H1 (cell line): ENCODE results near the gene CCDC9B. TPM values are rescaled to one million over a fixed set of nuclear protein-coding genes. Genes with fewer than 3 reads are reported as not detected.

ENCODE experiments used
- CTCF ChIA-PET: fragments of 300-600 bp; sonication (Branson Sonifier 250); formaldehyde crosslinking; loops from one replicate; lab custom pipeline; 2021; ENCODE audit not compliant: partially characterized antibody; lab: Charles Lee
- POLR2A ChIA-PET: fragments of 300-600 bp; sonication (Branson Sonifier 250); formaldehyde crosslinking; loops from one replicate; lab custom pipeline; 2021; ENCODE audit warnings: inconsistent platforms; ENCODE audit not compliant: partially characterized antibody; lab: Charles Lee
- DNase-seq, 2 experiments: peaks; one replicate each; pipeline versions ENCODE4 v3.0.0 to v3.0.0-alpha.2; 2010 to 2022; ENCODE audit warnings: low spot score in 2 of 2, low read depth in 1 of 2, mixed read lengths in 1 of 2
- FAIRE-seq: peaks from 2 replicates; lab custom pipeline; 2011; peaks lifted over from hg19 to GRCh38; lab: Jason Lieb, UNC
- H2AFZ ChIP-seq: 2 replicates; pipeline ENCODE4 v1.8.1; 2012; ENCODE audit warnings: low read length, inconsistent platforms
- H2AK5ac ChIP-seq: 2 replicates; pipeline ENCODE4 v1.6.1; 2013; ENCODE audit warnings: low read depth, low read length
- H2BK120ac ChIP-seq: replicated peaks from 2 replicates; pipeline ENCODE3; 2013; ENCODE audit warnings: low read depth, low read length, inconsistent platforms
- H2BK12ac ChIP-seq: 2 replicates; pipeline ENCODE4 v1.6.1; 2013; ENCODE audit warnings: low read depth, low read length
- H2BK15ac ChIP-seq: 2 replicates; pipeline ENCODE4 v1.6.1; 2013; ENCODE audit warnings: low read length
- H2BK20ac ChIP-seq: 2 replicates; pipeline ENCODE4 v1.6.1; 2013; ENCODE audit warnings: low read length
- H2BK5ac ChIP-seq: 2 replicates; pipeline ENCODE4 v1.6.1; 2013; ENCODE audit warnings: low read depth, low read length
- H3K14ac ChIP-seq: 2 replicates; pipeline ENCODE4 v1.6.1; 2013; ENCODE audit warnings: inconsistent platforms; ENCODE audit not compliant: insufficient read length
- H3K18ac ChIP-seq: 2 replicates; pipeline ENCODE4 v1.6.1; 2013; ENCODE audit warnings: low read length; ENCODE audit errors: extremely low read depth
- H3K23ac ChIP-seq: 2 replicates; pipeline ENCODE4 v1.6.1; 2013; ENCODE audit warnings: inconsistent platforms; ENCODE audit not compliant: insufficient read length
- H3K23me2 ChIP-seq: 2 replicates; pipeline ENCODE4 v1.6.1; 2013; ENCODE audit warnings: low read depth, low read length
- H3K27ac ChIP-seq: 2 replicates; pipeline ENCODE4 v1.6.1; 2011; ENCODE audit warnings: low read depth, low read length, inconsistent platforms
- H3K27me3 ChIP-seq, 4 experiments: replicated peaks in 1 of 4; 1 replicate in 1 of 4; 2 replicates in 3 of 4; pipeline versions ENCODE4 v1.6.1 to v1.8.1; 2011 to 2013; ENCODE audit warnings: low read length in 3 of 4, mild to moderate bottlenecking in 3 of 4, inconsistent platforms in 2 of 4, mixed read lengths in 2 of 4, moderate library complexity in 1 of 4; ENCODE audit not compliant: control insufficient read depth in 3 of 4, insufficient read depth in 3 of 4; ENCODE audit errors: extremely low read depth in 1 of 4
- H3K36me3 ChIP-seq, 4 experiments: 2 replicates each; pipeline versions ENCODE4 v1.6.1 to v1.8.1; 2011 to 2013; ENCODE audit warnings: mild to moderate bottlenecking in 4 of 4, low read length in 3 of 4, moderate library complexity in 2 of 4, control low read depth in 1 of 4, inconsistent platforms in 1 of 4; ENCODE audit not compliant: insufficient read depth in 4 of 4, control insufficient read depth in 2 of 4
- H3K4ac ChIP-seq: replicated peaks from 2 replicates; pipeline ENCODE3; 2013; ENCODE audit warnings: low read length, low read depth, mixed read lengths, inconsistent platforms; ENCODE audit not compliant: insufficient read length
- H3K4me1 ChIP-seq, 4 experiments: replicated peaks in 1 of 4; 1 replicate in 1 of 4; 2 replicates in 3 of 4; pipeline versions ENCODE4 v1.6.1 to v1.8.1; 2011 to 2013; ENCODE audit warnings: low read length in 3 of 4, inconsistent platforms in 2 of 4, mixed read lengths in 1 of 4; ENCODE audit not compliant: insufficient read depth in 4 of 4, control insufficient read depth in 3 of 4
- H3K4me2 ChIP-seq, 2 experiments: 2 replicates each; pipeline versions ENCODE4 v1.6.1 to v1.8.1; 2011 to 2013; ENCODE audit warnings: low read depth in 2 of 2, low read length in 2 of 2, control low read depth in 1 of 2, inconsistent platforms in 1 of 2, mild to moderate bottlenecking in 1 of 2; ENCODE audit not compliant: insufficient read depth in 1 of 2
- H3K4me3 ChIP-seq, 4 experiments: fragments of 200-600, 300-600 bp in 1 of 4; sonication (generic), shearing (Covaris generic), sonication (Bioruptor Twin) in 1 of 4; 2 replicates each; pipeline versions ENCODE4 v1.5.1 to v1.8.1; 2011 to 2016; ENCODE audit warnings: low read length in 4 of 4, low read depth in 3 of 4, control low read depth in 2 of 4, inconsistent platforms in 2 of 4, mild to moderate bottlenecking in 2 of 4, mixed read lengths in 1 of 4, moderate library complexity in 1 of 4; ENCODE audit not compliant: insufficient read depth in 2 of 4; ENCODE audit errors: extremely low read depth in 1 of 4
- H3K56ac ChIP-seq: replicated peaks from 2 replicates; pipeline ENCODE3; 2013; ENCODE audit warnings: low read depth, mild to moderate bottlenecking, mixed read lengths, low read length, inconsistent platforms; ENCODE audit not compliant: insufficient read length
- H3K79me1 ChIP-seq: 2 replicates; pipeline ENCODE4 v1.6.1; 2013; ENCODE audit warnings: low read depth, low read length, control low read depth
- H3K79me2 ChIP-seq, 2 experiments: 2 replicates each; pipeline versions ENCODE4 v1.6.1 to v1.8.1; 2012 to 2013; ENCODE audit warnings: low read length in 2 of 2, mild to moderate bottlenecking in 2 of 2, inconsistent platforms in 1 of 2; ENCODE audit not compliant: insufficient read depth in 2 of 2, control insufficient read depth in 1 of 2
- H3K9ac ChIP-seq, 4 experiments: replicated peaks in 1 of 4; 1 replicate in 1 of 4; 2 replicates in 3 of 4; pipeline versions ENCODE4 v1.6.1 to v1.8.1; 2011 to 2013; ENCODE audit warnings: low read depth in 3 of 4, low read length in 3 of 4, control low read depth in 2 of 4, mild to moderate bottlenecking in 2 of 4, moderate library complexity in 2 of 4, inconsistent platforms in 1 of 4; ENCODE audit errors: extremely low read depth in 1 of 4
- H3K9me3 ChIP-seq, 2 experiments: 2 replicates each; pipeline versions ENCODE4 v1.6.1 to v1.8.1; 2012 to 2013; ENCODE audit warnings: mild to moderate bottlenecking in 2 of 2, moderate library complexity in 2 of 2, control low read depth in 1 of 2, inconsistent platforms in 1 of 2, low read depth in 1 of 2, low read length in 1 of 2, mixed read lengths in 1 of 2; ENCODE audit not compliant: insufficient read depth in 2 of 2
- H4K20me1 ChIP-seq, 2 experiments: replicated peaks in 1 of 2; 2 replicates each; pipeline versions ENCODE3 to v1.8.1; 2011 to 2013; ENCODE audit warnings: inconsistent platforms in 2 of 2, low read length in 2 of 2, mild to moderate bottlenecking in 1 of 2; ENCODE audit not compliant: insufficient read depth in 2 of 2, control insufficient read depth in 1 of 2
- H4K5ac ChIP-seq: 2 replicates; pipeline ENCODE4 v1.6.1; 2013; ENCODE audit warnings: low read length, low read depth, mixed read lengths, inconsistent platforms; ENCODE audit not compliant: insufficient read length
- H4K8ac ChIP-seq: 2 replicates; pipeline ENCODE4 v1.8.0; 2013; ENCODE audit warnings: mild to moderate bottlenecking, moderate library complexity, low read length, inconsistent platforms; ENCODE audit not compliant: insufficient read depth; ENCODE audit errors: extremely low read depth
- H4K91ac ChIP-seq: replicated peaks from 2 replicates; pipeline ENCODE3; 2013; ENCODE audit warnings: low read length, mixed read lengths, inconsistent platforms; ENCODE audit not compliant: insufficient read length
- CTBP2 ChIP-seq: IDR thresholded peaks from 2 replicates; pipeline ENCODE4 v1.7.0; 2011; ENCODE audit warnings: borderline replicate concordance, mild to moderate bottlenecking, moderate library complexity, mixed read lengths, low read length; ENCODE audit not compliant: insufficient read depth, insufficient read length
- EZH2 ChIP-seq: fragments of 200-600 bp; sonication (generic); IDR thresholded peaks from 2 replicates; pipeline ENCODE4 v1.7.1; 2012; ENCODE audit warnings: low read depth, mild to moderate bottlenecking, moderate library complexity, low read length, inconsistent platforms; ENCODE audit not compliant: severe bottlenecking
- FOSL1 ChIP-seq: IDR thresholded peaks from 2 replicates; pipeline ENCODE4 v1.6.1; 2011; ENCODE audit warnings: mild to moderate bottlenecking, low read depth, low read length, moderate library complexity; ENCODE audit not compliant: insufficient read depth
- GABPA ChIP-seq: IDR thresholded peaks from 2 replicates; pipeline ENCODE4 v1.6.1; 2011; ENCODE audit warnings: mild to moderate bottlenecking, low read length, moderate library complexity, borderline replicate concordance; ENCODE audit not compliant: insufficient read depth
- HDAC2 ChIP-seq, 2 experiments: fragments of 300-600 bp in 1 of 2; sonication (generic) in 1 of 2; IDR thresholded peaks; 2 replicates each; pipeline ENCODE4 v1.6.1; 2011 to 2012; ENCODE audit warnings: low read depth in 2 of 2, low read length in 2 of 2, mild to moderate bottlenecking in 2 of 2, moderate library complexity in 2 of 2, borderline replicate concordance in 1 of 2, inconsistent platforms in 1 of 2
- PHF8 ChIP-seq: fragments of 200-600 bp; sonication (generic); conservative IDR thresholded peaks from 2 replicates; pipeline ENCODE4 v1.7.1; 2012; ENCODE audit warnings: low read depth, mild to moderate bottlenecking, inconsistent platforms, low read length, moderate library complexity
- RXRA ChIP-seq: IDR thresholded peaks from 2 replicates; pipeline ENCODE4 v1.6.1; 2011; ENCODE audit warnings: low read depth, mild to moderate bottlenecking, low read length, moderate library complexity; ENCODE audit not compliant: insufficient read depth
- SUZ12 ChIP-seq: fragments of 200-600 bp; sonication (generic); IDR thresholded peaks from 2 replicates; pipeline ENCODE4 v1.6.1; 2012; ENCODE audit warnings: mild to moderate bottlenecking, inconsistent platforms, low read length, moderate library complexity, mixed read lengths
- WGBS, 2 experiments: shearing (Covaris generic) in 1 of 2; methylation state at CpG; one replicate each; pipeline versions ENCODE4 v1.1.6 to v1.1.7; 2013 to 2015; ENCODE audit warnings: low lambda C conversion rate in 2 of 2, mixed read lengths in 2 of 2, inconsistent platforms in 1 of 2, low coverage in 1 of 2, missing lambda C conversion rate in 1 of 2; ENCODE audit not compliant: insufficient replicate concordance in 2 of 2, insufficient coverage in 1 of 2, insufficient read length in 1 of 2; ENCODE audit errors: extremely low coverage in 1 of 2, missing lambda C conversion rate in 1 of 2; 5-methylcytosine and 5-hydroxymethylcytosine counted together
- polyA plus RNA-seq, 7 experiments: library from polyadenylated mRNA; depleted of rRNA in 3 of 7; stranded (reverse) in 5 of 7; unstranded in 2 of 7; fragments of >200 nt in 5 of 7; fragments of 200-250 nt in 2 of 7; gene quantifications; 1 replicate in 5 of 7; 2 replicates in 1 of 7; 4 replicates in 1 of 7; pipeline versions ENCODE4 v1.2.1 to v1.2.3, GENCODE V29; 2011 to 2013; ENCODE audit warnings: missing spikeins in 2 of 7, mixed read lengths in 2 of 7
- total RNA-seq: library from RNA; stranded (reverse); fragmentation: NEBNext Ultra II Directional; extraction: Animal tissue kit (Norgen Biotek cat#: 25700); gene quantifications from 2 replicates; pipeline ENCODE4 v1.2.1, GENCODE V29; 2021

CCDC9B gene
- total and polyA plus RNA-seq, 2 of the 8 experiments (the other 6 are each of a cell fraction or from before 2014, with no cell fraction given): 0.45 to 0.78 TPM

GRCh38 chr15:40367686-40368611 is 27.2 kb upstream of the CCDC9B start:
- H3K27ac ChIP-seq: no peak overlapping the region
- CTCF ChIA-PET: interaction anchor here (0.5 to 13.4 kb wide), 39 partner anchors 10 to 547 kb away, joined by 3 to 452 read pairs (median 4); partner anchors contain the start of genes CCDC9B, DISP2, IVD and KNSTRN
- no peaks in the 10 kb centered on the region for H3K36me3 ChIP-seq
- H2BK20ac ChIP-seq: 0 out of 2 replicates have a peak overlapping the region, but pooled peaks have one; percentile 61
- no peaks in the 10 kb centered on the region for H3K79me2 ChIP-seq
- peak overlapping the region; percentile 85 for H4K91ac ChIP-seq
- no peak for FAIRE-seq
- 25% methylated on average over 65 of the region's 91 CpGs; no CpG with 5 or more reads in 1 of the 2 experiments for WGBS, 2 experiments
- peaks cover 1% of the 10 kb centered on the region for H3K23me2 ChIP-seq
- H3K27me3 ChIP-seq: peaks cover 5 to 27% (median 23%) of the 10 kb centered on the region in 4 experiments
- H2AFZ ChIP-seq: peak overlapping the region; percentile 96; the same call in 1 of the 2 replicates
- H2BK120ac ChIP-seq: no peak overlapping the region
- H2BK15ac ChIP-seq: peak overlapping the region; percentile 99; the same call in 1 of the 2 replicates
- peak overlapping the region; percentile 92; the same call in 1 of the 2 replicates for H2BK12ac ChIP-seq
- peak; percentile 81 to 89 for DNase-seq
- peaks cover 2 to 6% (median 4%) of the 10 kb centered on the region in 4 experiments; a peak in 4 of 7 replicates for H3K4me1 ChIP-seq
- H4K20me1 ChIP-seq: peaks cover 0 to 1% of the 10 kb centered on the region in 2 experiments
- peaks cover 0 to 8% of the 10 kb centered on the region in 2 experiments; a peak in 1 of 4 replicates for H3K9me3 ChIP-seq
- H4K8ac ChIP-seq: peak overlapping the region; percentile 92
- POLR2A ChIA-PET: interaction anchor here (0.7 to 4.1 kb wide), 8 partner anchors 15 to 58 kb away, joined by 3 to 24 read pairs (median 3); partner anchors contain the start of genes CCDC9B and KNSTRN
- peak overlapping the region in 1 of 4 experiments; percentile 4; a peak in 2 of 7 replicates for H3K9ac ChIP-seq
- no peak overlapping the region for H2AK5ac ChIP-seq
- H3K56ac ChIP-seq: peak overlapping the region; percentile 48
- H3K23ac ChIP-seq: no peak overlapping the region
- no peak overlapping the region for H3K14ac ChIP-seq
- peak overlapping the region; percentile 66; the same call in 1 of the 2 replicates for H2BK5ac ChIP-seq
- H4K5ac ChIP-seq: peak overlapping the region; percentile 63
- H3K4me2 ChIP-seq: peak overlapping the region; percentile 22 to 71
- peak overlapping the region; percentile 58 for H3K4ac ChIP-seq
- H3K4me3 ChIP-seq: peak overlapping the region in 3 of 4 experiments; percentile 15 to 46 (median 23); a peak in 4 of 8 replicates
- no peaks in the 10 kb centered on the region for H3K79me1 ChIP-seq
- peak overlapping the region; percentile 60 for H3K18ac ChIP-seq
- TF ChIP-seq PHF8 (0 out of 2 replicates have a peak, but pooled peaks have one; percentile 40), GABPA (peak; percentile 57; the same call in 1 of the 2 replicates), CTBP2 (peak; percentile 93), SUZ12 (no peak), RXRA (no peak), HDAC2 (IDR thresholded peaks at IDR 0.05; ENCODE audit: borderline replicate concordance in 1 of 2, low read depth in 2 of 2, low read length in 2 of 2) (peak in 1 of 2 experiments; percentile 89; a peak in 1 of 4 replicates), EZH2 (no peak), FOSL1 (no peak)
